Measurements from ENCODE around the gene TOLLIP. TPM values are rescaled to one million over a fixed set of nuclear protein-coding genes. Genes with fewer than 3 reads are reported as not detected.

The TOLLIP gene
- total and polyA plus RNA-seq, 9 of the 15 experiments (the other 6 are each of a cell fraction or from before 2014, with no cell fraction given): 0.23 to 22.8 (median 7.1) TPM

GRCh38 chr11:1333091-1333772, 23.8 kb upstream of the TOLLIP start:
- Histone ChIP-seq H4K20me1 (replicated peaks; ENCODE audit: control insufficient read depth, insufficient read depth, low read length) (no peaks in the 10 kb centered on the region), H3K9me1 (ENCODE audit: control insufficient read depth, insufficient read depth, low read length) (no peaks in the 10 kb centered on the region), H3K4me2 (ENCODE audit: insufficient read depth, low read length) (no peak overlapping the region), H3K27me3 (ENCODE audit: control insufficient read depth in 2 of 2, insufficient read depth in 2 of 2, low read length in 2 of 2) (peaks cover 3 to 8% of the 10 kb centered on the region in 2 experiments; a peak in 3 of 5 replicates), H3K27ac (ENCODE audit: extremely low read depth, low read depth, low read length) (no peak overlapping the region), H3K4me3 (no peak overlapping the region), H3K9ac (ENCODE audit: insufficient read depth in 1 of 2, low read depth in 2 of 2, low read length in 2 of 2) (no peak overlapping the region), H2AFZ (ENCODE audit: low read depth, low read length) (no peak overlapping the region), H3K9me3 (replicated peaks; ENCODE audit: control insufficient read depth, insufficient read depth, low read depth, low read length) (0 out of 2 replicates have a peak, but pooled peaks cover 2% of the 10 kb centered on the region), H3K36me3 (ENCODE audit: control insufficient read depth, insufficient read depth, low read length) (no peaks in the 10 kb centered on the region), H3K79me2 (ENCODE audit: control insufficient read depth, insufficient read depth, low read length) (no peaks in the 10 kb centered on the region), H3K4me1 (replicated peaks in 1 of 2; ENCODE audit: control insufficient read depth in 2 of 2, insufficient read depth in 2 of 2, low read length in 2 of 2) (peaks cover 10 to 13% of the 10 kb centered on the region in 2 experiments)
- ChIA-PET POLR2A (no interaction called here), CTCF (ENCODE audit: low intra/inter-chr PET ratio) (no interaction called here)
- intact Hi-C loops (cut with micrococcal nuclease): no loop called here
- in situ Hi-C loops (cut with MboI): no loop called here
- FAIRE-seq (no peak), DNase-seq (ENCODE audit: extremely low read depth in 1 of 4, low spot score in 3 of 4) (no peak), ATAC-seq (no peak)
- BruUV-seq (replicated peaks): no TSS peak
- TF ChIP-seq ZNF76 (CRISPR knock-in tag; IDR thresholded peaks at IDR 0.05; ENCODE audit: borderline replicate concordance): no peak
- no peak for TF ChIP-seq CTBP1 (IDR thresholded peaks at IDR 0.05; ENCODE audit: borderline replicate concordance)
- TF ChIP-seq, protein P1, sequence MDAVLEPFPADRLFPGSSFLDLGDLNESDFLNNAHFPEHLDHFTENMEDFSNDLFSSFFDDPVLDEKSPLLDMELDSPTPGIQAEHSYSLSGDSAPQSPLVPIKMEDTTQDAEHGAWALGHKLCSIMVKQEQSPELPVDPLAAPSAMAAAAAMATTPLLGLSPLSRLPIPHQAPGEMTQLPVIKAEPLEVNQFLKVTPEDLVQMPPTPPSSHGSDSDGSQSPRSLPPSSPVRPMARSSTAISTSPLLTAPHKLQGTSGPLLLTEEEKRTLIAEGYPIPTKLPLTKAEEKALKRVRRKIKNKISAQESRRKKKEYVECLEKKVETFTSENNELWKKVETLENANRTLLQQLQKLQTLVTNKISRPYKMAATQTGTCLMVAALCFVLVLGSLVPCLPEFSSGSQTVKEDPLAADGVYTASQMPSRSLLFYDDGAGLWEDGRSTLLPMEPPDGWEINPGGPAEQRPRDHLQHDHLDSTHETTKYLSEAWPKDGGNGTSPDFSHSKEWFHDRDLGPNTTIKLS (IDR thresholded peaks at IDR 0.05; ENCODE audit: borderline replicate concordance, low read depth): no peak
- TF ChIP-seq ZNF444 (CRISPR knock-in tag; IDR thresholded peaks at IDR 0.05): no peak
- no peak for TF ChIP-seq BHLHE40 (IDR thresholded peaks at IDR 0.05; ENCODE audit: low read length)
- no peak for TF ChIP-seq USF1 (CRISPR knock-in tag; IDR thresholded peaks at IDR 0.05)
- TF ChIP-seq ADNP (tag; IDR thresholded peaks at IDR 0.05): no peak
- TF ChIP-seq ZNF316 (IDR thresholded peaks at IDR 0.05): no peak
- WGBS (ENCODE audit: insufficient coverage, low coverage, missing lambda C conversion rate): 16% methylated on average over 10 of the region's 10 CpGs

Measured in K562 (cell line).